ENCODE measurements around the gene CTIF. TPM values are rescaled to one million over a fixed set of nuclear protein-coding genes. Genes with fewer than 3 reads are reported as not detected.

The CTIF gene
- total RNA-seq, 1 experiment from 2014 or later = 8.3 TPM

- DNase-seq (ENCODE audit: low spot score) = no peak
These were observed 5.3 kb upstream of the CTIF start for GRCh38 chr18:48533340-48534070.

- DNase-seq (ENCODE audit: low spot score) = no peak
These were observed 4.5 kb upstream of the CTIF start for GRCh38 chr18:48534364-48534763.

- DNase-seq (ENCODE audit: low spot score) = no peak
These were observed 2.9 kb upstream of the CTIF start for GRCh38 chr18:48535956-48536355.

GRCh38 chr18:48536516-48536915 is 2.3 kb upstream of the CTIF start:
- DNase-seq (ENCODE audit: low spot score) = no peak

- no peak for DNase-seq (ENCODE audit: low spot score)
These were observed 797 bp downstream of the CTIF start for GRCh38 chr18:48539406-48540250.

GRCh38 chr18:48540251-48541025 is 1.6 kb downstream of the CTIF start:
- peak; percentile 36 for DNase-seq (ENCODE audit: low spot score)

GRCh38 chr18:48541026-48541746 is 2.4 kb downstream of the CTIF start:
- peak; percentile 66 for DNase-seq (ENCODE audit: low spot score)

GRCh38 chr18:48541747-48542400 is 3.0 kb downstream of the CTIF start:
- no peak for DNase-seq (ENCODE audit: low spot score)

- DNase-seq (ENCODE audit: low spot score) = peak; percentile 43
These were observed 3.8 kb downstream of the CTIF start for GRCh38 chr18:48542513-48543181.

- DNase-seq (ENCODE audit: low spot score) = no peak
These were observed 4.4 kb downstream of the CTIF start for GRCh38 chr18:48543228-48543627.

GRCh38 chr18:48544116-48544515 is 5.3 kb downstream of the CTIF start:
- DNase-seq (ENCODE audit: low spot score) = no peak

GRCh38 chr18:48544661-48545415 is 6.0 kb downstream of the CTIF start:
- no peak for DNase-seq (ENCODE audit: low spot score)

- no peak for DNase-seq (ENCODE audit: low spot score)
These were observed 7.0 kb downstream of the CTIF start for GRCh38 chr18:48545757-48546321.

- DNase-seq (ENCODE audit: low spot score) = no peak
These were observed 7.6 kb downstream of the CTIF start for GRCh38 chr18:48546396-48546795.

- no peak for DNase-seq (ENCODE audit: low spot score)
These were observed 8.7 kb downstream of the CTIF start for GRCh38 chr18:48547531-48547981.

- DNase-seq (ENCODE audit: low spot score) = peak; percentile 40
These were observed 9.4 kb downstream of the CTIF start for GRCh38 chr18:48548011-48548771.

GRCh38 chr18:48548921-48549320 is 10.1 kb downstream of the CTIF start:
- no peak for DNase-seq (ENCODE audit: low spot score)

- no peak for DNase-seq (ENCODE audit: low spot score)
These were observed 11.4 kb downstream of the CTIF start for GRCh38 chr18:48550101-48550729.

All from HT-29 (cell line).